Stimulated activated CD8-positive, alpha-beta memory T cell treated with anti-CD3 and anti-CD28 coated beads, Interleukin-12 subunit alpha, Interleukin-12 subunit beta, amount 100 ng/mL, for 4 hours (primary cell): ENCODE measurements around the gene ZNF143.
"Not testable (repeated sequence)": the region's sequence is repeated elsewhere in the genome, so short reads cannot be mapped to it uniquely, and the experiment has no call there.

Experiments
- DNase-seq: peaks from one replicate; pipeline ENCODE4 v3.0.0-alpha.2; 2020; ENCODE audit warnings: low read depth

The ZNF143 gene

DNA sequence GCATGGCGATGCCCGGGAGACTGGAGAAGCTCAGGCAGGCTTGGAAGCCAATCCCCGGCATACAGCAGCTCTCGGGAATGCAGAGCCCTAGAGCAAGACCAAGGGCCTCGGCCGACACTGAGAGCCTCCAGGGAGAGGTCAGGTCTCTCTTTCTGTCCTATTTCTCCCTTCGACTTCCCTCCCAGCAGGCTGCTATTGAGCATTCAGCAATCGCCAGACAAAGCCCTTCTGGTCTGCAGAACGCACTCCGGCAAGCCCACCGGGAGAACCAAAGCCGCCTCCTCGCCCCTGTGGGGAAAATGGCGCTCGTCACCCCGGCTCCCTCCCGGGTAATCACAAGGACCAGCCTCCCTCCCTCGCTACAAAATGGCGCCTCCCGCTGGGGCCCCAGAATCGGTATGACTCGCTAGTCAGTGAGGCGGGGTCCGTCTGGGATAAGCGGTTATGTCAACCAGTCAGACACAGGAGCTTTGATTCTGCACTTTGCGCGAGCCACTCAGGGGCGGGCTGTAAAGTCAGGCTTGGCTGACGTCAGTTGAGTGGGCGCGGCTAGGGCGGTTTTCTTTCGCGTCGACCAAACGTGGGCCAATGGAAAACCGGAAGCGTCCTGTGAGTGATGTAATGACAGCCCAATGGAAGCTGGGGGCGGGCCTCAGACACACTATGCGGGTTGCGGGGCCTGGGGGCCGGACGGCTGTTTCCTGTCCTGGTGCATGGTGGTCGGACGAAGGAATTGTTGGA is at the start of gene ZNF143:
Gene ZNF143 (plus strand): TSS at position 691 of the 741 bp plus-strand sequence. CDS start 10,297 bp downstream, outside the sequence.
- DNase-seq = peak; percentile 99

DNA sequence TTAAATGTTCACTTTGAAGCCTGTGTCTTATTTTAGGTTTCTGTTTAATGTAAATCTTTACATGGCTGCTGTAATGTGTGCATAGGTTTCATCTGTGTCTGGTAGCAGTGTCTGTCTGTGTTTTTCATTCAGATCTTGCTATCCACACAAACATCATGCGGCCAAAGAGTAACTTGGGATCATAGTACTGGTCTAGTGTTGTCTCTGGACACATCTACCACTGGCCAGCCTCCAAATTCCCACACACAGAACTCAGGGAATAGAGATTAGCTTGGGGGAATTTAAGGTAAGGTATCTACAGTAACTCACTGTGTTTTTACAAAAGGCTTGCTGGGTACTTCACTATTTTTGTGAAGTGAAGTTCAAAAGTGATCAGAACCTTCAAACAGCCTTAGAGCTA is 32.1 kb upstream of the ZNF143 start:
- DNase-seq = no peak

DNA sequence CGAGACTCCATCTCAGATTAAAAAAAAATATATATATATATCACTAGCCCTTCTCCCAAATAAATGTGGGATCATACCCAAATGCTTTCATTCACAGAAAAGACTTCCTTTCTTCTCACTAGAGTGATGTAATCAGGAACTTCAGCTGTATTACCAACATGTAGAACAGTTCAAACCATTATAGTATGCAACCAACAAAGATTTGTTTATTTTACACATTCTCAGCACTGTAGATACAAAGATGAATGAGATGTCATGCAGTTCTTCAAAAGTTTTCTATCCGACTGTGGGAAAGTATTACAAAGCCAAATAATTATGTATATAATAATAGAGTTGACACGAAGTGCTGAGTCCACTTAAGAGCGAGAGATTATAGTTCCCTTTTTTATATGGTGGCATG is 22.2 kb upstream of the ZNF143 start:
- DNase-seq = no peak

DNA sequence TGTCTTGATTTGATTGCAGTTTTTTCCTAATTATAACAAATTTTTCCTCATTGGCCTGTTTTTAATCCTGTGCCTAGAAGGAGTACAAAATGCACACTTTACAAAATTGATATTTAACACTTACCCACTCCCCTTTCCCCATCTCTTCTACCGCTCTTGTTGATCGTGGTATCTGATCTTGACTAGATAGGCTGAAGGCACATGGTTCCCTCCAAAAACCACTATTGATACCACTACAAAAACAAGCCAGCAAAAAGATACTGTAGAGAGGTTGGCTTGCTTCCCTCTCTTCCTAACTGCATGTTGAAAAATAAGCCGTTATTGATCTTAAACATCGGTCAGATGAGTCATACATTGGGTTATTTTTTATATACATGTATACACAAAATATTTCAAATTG is 14.6 kb upstream of the ZNF143 start:
- DNase-seq = no peak

DNA sequence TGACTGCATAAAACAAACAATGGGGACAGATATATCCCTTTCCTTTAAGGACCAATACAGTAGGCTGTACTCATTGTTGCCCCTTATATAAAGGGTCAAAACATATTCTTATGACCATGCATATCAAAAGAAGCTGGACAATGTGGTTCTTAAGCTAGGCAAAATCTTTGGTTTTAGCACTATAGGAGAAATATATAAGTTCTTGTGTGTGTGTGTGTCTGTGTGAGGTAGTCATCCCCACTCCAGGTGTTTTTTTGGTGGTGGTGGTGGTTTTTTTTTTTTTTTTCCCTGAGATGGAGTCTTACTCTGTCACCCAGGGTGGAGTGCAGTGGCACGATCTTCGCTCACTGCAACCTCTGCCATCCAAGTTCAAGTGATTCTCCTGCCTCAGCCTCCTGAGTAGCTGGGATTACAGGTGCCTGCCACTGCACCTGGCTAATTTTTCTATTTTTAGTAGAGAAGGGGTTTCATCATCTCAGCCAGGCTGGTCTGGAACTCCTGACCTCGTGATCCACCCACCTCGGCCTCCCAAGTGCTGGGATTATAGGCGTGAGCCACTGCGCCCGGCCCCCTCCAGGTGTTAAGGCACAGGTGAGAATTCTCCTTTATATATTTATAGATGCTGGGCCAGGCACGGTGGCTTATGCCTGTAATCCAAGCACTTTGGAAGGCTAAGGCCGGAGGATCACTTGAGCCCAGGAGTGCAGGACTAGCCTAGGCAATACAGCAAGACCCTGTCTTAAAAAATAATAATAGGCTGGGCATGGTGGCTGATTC is 12.0 kb upstream of the ZNF143 start:
- no peak for DNase-seq

DNA sequence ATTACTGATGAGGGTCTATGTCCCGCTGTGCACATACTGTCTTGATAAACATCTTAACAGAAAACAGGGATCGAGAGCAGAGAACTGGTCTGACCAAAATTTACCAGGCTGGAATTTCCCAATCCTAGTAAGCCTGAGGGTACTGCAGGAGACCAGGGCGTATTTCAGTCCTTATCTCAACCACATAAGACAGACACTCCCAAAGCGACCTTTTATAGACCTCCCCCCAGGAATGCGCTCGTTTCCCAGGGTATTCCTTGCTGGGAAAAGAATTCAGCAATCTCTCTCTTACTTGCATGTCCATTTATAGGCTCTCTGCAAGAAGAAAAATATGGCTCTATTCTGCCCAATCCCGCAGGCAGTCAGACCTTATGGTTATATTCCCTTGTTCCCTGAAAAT is 8.8 kb upstream of the ZNF143 start:
- not testable (repeated sequence) for DNase-seq

DNA sequence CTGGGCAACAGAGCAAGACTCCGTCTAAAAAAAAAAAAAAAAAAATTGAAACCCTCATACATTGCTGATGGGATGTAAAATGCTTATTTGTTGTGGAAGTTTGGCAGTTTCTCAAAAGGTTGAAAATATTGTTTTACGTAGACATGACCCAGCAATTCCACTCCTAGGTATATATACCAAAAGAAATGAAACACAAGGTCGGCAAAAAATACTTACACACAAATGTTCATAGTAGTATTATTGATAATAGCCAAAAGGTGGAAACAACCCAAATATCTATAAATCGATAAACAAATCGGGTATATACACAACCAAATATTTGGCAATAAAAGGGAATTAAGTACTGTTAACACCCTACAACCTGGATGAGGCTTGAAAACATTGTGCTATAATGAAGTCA is 5.1 kb upstream of the ZNF143 start:
- DNase-seq = no peak

DNA sequence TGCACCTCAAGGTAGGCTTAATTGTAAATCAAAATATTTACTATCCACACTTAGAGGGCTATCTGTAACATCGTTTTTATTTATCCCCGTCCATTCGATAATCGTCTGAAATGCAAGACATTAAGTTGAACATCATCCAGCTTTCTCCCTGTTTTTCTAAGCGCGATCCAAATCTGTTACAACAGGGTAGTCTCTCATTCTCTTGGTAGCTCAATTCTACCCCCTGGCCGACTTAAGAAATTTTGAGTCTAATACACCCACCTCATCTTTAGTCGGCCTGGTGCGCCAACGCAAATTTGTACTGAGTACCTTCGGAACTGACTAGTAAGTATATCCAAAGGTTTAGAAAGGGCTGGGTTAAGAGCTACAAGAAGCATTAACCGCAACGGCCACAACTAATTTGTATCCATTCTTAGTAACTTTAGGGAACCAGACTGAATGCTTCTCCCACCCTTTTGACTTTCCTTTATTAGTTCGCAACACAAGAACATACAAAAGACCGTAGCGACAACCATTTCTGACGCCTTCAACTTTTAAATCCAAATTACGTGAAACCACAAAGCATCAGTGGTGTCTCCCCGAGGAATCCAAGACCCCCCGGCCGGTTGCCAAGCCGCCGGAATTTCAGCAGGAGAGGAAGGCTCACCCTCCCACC is 1.0 kb upstream of the ZNF143 start:
- peak; percentile 11 for DNase-seq

DNA sequence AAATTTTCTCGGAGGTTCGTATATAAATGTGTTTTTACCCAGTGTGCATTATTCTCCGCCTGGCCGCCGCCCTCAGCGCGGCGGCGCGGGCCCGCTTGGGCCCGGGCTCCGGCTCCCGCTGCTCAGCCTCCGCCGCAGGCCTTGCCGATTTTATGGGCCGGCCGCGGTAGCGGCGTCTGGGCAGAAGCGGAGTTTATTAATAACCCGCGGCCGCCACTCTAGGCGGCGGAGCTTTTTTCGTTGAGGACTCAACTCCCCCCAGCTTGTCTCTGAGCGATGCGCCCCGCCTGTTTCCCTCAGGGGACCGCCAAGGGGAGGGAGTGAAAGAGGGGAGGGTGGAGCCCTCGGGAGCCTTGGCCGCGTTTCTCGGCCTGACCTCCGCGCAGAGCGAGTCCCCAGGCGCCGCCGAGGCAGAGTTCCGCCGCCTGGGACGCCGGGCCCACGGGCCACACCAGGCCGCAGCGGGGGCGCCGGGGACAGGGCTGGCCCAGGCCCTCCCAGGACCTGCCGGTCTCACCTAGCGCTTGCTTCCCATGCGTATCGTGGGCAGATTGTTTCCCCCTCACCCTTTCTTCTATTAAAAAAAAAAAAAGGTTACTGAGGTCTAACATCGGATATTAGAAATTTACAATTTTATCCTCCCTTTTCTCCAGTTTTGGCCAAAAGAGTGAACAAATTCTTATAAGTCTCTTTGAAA is 399 bp downstream of the ZNF143 start:
- peak; percentile 68 for DNase-seq

DNA sequence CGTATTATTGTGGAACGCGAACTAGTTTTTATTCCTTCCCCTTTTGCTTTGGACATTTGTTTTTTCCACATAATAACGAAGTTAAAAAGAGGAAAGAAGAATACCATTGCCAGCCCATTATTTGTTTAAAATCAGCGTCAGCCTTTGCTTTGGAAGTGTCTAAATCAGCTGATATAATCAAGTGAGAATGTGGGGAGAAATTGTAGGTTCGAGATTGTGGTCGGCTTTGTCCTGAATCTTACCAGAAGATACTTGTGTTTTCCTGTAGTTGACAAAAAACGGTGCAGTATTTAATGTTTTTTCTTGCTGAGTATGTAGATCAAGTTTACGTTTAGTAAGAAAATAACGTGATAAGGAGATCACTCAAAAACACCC is 935 bp downstream of the ZNF143 start:
- DNase-seq = no peak

DNA sequence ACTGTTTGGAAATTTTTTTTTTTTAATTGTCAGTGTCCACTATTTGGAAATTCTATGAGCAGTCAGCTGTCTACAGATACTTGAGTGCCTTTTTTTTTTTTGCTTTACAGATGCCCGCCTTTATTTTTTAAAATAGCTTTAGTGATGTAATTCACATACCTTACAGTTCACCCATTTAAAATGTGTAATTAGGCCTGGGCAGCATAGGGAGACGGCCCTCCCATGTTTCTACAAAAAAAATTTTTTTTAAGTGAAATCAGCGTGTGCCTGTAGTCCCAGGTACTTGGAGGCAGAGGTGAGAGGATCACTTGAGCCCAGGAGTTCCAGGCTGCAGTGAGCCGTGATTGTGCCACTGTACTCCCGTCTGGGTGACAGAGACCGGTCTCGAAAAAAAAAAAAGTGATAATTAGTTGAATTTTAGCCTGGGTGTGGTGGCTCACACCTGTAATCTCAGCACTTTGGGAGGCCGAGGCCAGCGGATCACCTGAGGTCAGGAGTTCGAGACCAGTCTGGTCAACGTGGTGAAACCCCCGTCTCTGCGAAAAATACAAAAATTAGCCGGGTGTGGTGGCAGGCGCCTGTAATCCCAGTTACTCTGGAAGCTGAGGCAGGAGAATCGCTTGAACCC is 1.5 kb downstream of the ZNF143 start:
- no peak for DNase-seq

DNA sequence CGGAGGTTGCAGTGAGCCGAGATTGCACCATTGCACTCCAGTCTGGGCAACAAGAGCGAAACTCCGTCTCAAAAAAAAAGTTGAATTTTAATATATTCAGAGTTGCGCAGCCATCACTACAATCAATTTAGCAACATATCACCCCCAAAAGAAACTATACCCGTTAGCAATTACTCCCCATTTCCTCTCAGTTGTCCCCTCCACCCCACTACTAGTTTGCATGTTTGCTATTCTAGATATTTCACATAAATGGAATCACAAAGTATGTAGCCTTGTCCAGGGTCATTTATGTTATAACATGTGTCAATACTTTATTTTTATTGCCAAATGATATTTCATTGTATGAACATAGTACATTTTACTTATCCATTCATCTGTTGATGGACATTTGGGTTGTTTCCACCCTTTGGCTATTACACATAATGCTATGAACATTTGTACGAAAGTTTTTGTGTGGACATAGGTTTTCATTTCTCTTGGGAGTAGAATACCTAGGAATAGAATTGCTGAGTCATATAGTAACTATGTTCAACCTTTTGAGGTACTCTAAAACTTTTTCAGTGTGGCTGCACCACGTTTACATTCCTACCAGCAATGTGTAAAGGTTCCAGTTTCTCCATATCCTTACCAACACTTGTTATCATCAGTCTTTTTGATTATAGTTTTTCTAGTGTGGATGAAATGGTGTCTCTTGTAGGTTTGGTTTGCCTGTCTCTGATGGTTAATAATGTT is 2.2 kb downstream of the ZNF143 start:
- no peak for DNase-seq

DNA sequence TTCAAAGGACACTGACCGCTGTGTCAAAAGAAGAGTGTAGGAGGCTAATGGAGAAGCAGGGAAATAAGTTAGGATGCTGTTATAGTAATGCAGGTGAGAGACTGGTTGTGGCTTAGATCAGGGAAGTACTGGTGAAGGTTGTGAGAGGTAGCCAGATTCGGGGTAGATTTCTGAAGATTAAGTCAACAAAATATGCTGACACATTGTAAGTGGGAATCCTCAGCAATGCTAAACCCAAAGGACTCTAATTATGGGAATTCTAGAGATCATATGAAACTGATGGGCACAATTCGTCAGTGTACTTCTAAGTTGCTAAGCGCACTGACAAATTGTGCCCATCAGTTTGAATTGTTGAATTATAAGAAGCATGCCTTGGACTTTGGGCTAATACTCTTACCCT is 10.0 kb downstream of the ZNF143 start:
- DNase-seq = no peak

DNA sequence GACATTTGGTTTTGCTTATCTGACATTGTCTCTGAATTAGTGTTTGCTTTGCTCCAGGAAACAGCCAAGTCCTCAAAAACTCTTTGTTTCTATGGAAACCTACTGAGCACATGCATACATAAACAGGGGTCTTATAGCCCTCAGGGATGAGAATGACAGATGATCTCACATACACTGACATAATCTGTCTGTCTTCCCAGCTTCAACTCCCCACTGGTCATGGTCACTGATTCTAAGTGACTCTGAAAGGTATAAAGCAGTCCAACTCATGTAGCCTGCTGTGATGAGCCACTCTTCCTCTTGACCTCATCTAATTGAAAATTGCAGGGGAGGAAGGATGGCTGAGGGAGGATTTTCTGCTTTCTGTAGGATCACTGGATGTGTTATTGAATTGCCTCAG is 12.6 kb downstream of the ZNF143 start:
- no peak for DNase-seq

DNA sequence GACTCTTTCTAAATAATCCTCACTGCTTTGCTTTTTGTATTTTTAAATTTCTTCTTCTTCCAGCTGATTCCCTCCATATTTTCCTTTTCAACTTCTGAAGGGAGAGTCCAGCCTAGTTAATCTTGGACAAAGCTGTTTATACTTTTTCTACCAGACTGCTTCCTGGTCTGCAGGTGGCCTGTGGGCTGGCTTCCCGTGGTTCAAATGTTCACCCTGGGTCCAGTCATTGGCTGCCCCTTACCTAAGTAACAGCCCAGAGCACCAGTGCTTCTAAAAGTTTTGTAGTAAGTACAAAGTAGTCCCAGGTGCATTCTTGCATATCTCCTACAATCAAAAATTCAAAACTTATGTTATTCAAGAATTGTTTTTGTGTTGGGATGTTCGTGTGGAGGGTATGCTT is 19.1 kb downstream of the ZNF143 start:
- no peak for DNase-seq

DNA sequence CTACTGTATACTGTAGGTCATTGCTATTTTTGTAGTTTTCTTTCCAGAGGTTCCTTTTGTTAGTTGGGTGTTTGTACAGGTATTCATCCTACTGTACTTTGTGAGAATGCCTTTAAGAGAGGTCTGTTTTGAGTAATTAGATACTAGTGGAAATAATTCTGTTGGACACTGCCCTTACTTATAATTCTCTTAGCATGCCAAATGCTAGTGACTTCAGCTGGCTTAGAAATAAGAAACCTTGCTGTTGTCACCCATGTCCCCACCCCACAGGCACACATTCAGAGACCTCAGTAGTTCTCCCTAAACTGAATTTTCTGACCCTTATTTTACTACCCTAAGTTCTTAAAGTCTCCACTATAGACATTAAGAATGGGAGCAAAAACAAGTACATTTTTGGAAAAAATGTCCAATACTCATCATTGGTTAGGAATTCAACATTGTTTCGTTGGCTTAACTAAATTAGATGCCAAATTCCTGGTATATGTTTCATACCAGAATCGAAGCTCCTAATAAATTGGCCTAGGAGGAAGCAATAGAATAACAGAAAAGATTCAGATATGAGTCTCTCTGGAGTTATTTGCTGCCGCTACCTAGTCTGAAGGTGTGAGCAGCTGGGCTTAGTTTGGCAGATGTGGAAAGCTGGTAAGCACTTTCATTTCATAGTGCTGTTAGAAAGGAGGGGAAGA is 28.4 kb downstream of the ZNF143 start:
- no peak for DNase-seq

DNA sequence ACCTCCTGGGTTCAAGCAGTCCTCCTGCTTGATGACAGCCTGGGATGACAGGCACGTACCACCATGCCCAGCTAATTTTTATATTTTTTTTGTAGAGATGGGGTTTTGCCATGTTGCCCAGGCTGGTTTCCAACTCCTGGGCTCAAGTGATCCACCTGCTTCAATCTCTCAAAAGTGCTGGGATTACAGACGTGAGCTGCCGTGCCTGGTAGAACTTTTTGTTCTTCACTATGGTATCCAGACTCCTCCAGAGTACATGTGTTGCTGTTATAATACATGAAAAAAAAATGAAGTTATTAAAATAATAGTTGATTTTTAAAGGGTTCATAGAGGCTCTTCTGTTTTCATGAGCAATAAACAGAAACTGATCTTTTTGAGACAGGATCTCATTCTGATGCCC is 29.6 kb downstream of the ZNF143 start:
- no peak for DNase-seq

DNA sequence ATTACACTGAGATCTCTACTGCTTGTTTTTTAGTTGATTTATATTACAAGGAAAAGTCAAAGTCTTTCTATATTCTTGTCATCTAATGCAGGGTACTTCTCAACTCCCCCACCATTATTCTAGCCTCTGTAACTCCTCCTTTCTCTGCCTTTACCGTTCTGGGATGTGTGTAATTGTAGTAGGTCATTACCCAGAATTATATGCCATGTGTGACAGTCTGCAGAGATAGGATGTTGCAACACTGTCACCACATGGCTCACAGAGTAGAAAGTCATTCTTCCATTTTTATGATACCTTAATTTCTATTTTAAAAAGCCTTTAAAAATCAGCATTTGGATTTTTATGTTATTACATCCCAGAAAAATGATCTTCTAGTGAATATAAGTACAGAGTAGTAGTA is 32.7 kb downstream of the ZNF143 start:
- no peak for DNase-seq

DNA sequence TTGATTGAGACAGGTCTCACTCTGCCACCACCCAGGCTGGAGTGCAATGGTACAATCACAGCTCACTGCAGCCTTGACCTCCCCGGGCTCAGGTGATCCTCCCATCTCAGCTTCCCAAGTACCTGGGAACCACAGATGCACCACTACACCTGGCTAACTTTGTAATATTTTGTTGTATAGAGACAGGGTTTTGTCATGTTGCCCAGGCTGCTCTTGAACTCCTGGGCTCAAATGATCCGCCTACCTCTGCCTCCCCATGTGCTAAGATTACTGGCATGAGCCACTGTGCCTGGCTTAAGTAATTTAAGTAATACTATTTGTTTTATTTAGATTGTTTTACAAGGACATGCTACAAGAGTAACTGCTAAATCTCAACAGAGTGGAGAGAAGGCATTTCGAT is 33.5 kb downstream of the ZNF143 start:
- no peak for DNase-seq

DNA sequence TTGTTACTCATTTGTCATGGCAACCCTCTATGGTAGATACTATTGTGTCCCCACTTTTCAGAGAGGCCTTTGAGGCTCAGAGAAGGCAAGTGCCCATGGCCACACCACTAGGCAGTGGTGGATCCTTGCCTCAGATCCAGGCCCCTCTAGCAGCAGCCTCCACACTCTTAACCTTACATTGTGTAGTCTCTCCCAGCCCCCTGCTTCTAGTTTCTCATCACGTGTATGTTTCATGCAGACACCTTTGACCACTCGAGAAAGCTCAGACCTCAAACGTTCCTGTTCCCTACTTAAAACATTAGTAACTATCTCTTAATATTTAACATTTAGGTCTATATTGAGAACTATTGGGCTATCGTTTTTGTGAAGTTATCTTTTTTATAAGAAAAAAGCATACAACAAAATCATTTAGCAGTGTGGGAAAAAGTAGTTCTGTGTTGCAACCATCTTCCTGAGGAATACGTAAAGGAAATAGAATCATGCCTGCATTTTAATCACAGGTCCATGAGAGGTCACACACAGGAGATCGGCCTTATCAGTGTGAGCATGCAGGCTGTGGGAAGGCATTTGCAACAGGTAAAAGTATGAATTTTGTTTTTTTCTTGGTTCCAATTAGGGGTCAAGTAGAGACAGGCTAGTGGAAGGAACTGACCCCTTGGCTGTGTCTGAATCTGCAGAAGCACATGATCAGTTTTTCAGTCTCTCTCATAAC is 35.1 kb downstream of the ZNF143 start:
- DNase-seq = no peak
